HG03460 (cell line): ENCODE data around the gene SNAP91.
"Not testable (repeated sequence)": the region's sequence is repeated elsewhere in the genome, so short reads cannot be mapped to it uniquely, and the experiment has no call there.

Source experiments
- ATAC-seq: cut with Tn5 transposase; IDR thresholded peaks from one replicate; pipeline ENCODE4 v1.9.1; 2021; ENCODE audit not compliant: unreplicated experiment

Gene SNAP91

DNA sequence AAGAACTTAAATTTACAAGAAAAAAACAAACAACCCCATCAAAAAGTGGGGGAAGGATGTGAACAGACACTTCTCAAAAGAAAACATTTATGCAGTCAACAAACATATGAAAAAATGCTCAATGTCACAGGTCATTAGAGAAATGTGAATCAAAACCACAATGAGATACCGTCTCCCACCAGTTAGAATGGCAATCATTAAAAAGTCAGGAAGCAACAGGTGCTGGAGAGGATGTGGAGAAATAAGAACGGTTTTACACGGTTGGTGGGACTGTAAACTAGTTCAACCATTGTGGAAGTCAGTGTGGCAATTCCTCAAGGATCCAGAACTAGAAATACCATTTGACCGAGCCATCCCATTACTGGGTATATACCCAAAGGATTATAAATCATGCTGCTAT, 157.2 kb downstream of the SNAP91 start:
- not testable (repeated sequence) for ATAC-seq

DNA sequence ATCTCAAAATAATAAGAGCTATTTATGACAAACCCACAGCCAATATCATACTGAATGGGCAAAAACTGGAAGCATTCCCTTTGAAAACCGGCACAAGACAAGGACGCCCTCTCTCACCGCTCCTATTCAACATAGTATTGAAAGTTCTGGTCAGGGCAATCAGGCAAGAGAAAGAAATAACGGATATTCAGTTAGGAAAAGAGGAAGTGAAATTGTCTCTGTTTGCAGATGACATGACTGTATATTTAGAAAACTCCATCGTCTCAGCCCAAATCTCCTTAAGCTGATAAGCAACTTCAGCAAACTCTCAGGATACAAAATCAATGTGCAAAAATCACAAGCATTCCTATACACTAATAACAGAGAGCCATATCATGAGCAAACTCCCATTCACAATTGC, 158.4 kb downstream of the SNAP91 start:
- not testable (repeated sequence) for ATAC-seq

DNA sequence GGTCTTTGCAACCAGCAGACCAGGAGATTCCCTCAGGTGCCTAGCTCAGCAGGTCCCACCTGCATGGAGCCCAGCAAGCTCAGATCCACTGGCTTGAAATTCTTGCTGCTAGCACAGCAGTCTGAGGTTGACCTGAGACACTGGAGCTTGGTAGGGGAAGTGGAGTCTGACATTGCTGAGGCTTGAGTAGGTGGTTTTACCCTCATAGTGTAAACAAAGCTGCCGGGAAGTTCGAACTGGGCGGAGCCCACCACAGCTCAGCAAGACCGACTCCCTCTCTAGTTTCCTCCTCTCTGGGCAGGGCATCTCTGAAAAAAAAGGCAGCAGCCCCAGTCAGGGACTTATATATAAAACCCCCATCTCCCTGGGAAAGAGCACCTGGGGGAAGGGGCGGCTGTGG, 162.3 kb downstream of the SNAP91 start:
- no peak for ATAC-seq

DNA sequence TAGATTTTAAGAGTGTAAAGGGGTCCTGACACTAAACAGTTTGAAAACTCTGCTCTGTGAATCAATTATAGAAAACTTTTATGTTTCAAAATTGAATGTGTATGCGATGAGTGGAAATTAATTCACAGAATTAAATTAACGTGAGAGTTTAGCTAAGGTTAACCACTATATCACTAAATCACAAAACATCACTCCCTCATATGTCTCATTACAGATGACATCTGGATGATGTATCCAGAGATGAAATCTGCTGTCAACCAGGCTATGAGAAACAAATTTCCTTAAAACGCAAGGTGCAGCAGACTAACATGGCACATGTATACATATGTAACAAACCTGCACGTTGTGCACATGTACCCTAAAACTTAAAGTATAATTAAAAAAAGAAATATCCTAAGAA, 169.2 kb downstream of the SNAP91 start:
- no peak for ATAC-seq

DNA sequence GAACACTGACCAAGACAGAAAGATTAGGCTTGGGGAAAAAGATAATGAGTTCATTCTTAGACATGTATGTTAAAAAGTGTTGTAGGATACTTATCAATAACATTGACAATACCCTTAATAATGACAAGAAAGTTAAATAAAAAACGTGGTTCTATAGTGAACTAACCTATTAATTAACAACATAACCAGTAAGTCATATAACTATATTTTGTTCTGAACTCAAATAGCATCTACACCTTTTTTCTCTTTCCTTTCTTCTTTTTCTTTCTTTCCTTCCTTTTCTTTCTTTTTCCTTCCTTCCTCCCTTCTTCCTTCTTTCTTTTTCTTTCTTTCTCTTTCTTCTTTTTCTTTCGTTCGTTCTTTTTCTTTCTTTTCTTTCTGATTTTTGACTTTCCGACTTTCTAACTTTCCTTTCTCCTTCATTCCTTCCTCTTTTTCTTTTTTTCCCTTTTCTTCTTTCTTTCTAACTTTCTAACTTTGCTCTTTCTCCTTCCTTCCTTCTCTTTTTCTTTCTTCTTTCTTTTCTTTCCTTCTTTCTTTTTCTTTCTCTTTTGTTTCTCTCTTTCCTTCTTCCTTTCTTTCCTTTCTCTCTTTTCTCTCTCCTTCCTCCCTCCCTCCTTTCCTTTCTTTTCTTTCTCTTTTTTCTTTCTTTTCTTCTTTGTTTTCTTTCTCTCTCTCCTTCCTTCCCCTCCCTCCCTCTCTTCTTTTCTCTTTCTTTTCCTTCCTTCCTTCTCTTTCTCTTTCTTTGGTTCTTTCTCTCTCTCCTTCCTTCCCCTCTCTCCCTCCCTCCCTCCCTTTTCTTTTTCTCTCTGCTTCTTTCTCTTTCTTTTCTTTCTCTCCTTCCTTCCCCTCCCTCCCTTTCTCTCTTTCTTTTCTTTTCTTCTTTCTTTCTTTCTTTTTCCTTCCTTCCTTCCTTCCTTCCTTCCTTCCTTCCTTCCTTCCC, 172.0 kb downstream of the SNAP91 start:
- ATAC-seq = no peak

DNA sequence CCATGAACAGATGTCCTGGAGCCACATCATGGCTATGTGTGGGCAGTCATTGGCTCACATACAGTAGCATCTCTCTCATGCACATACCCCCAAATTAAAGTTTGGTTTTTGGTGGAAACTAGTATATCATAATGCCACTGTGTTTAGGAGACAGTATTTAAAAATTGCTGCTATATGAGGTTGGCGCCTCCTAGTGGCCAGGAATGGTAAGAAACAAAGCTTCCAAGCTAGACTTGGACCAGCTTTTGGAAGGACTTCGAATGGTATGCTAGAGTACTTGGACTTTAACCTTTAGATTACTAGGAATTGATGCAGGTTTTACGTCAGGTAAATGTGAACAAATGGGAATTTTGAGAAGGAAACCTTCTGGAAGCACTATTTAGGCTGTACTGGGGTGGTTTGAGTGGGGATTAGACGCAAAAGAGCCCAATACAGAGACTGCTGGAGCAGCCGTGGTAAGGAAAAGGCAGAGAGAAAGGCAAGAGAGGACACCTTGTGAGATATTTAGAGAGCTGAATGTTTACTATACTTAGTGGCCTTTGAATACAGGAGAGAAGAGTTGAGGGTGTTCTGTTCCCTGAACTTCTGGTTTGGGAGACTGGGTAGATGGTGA, 172.8 kb downstream of the SNAP91 start:
- ATAC-seq = peak; percentile 80

DNA sequence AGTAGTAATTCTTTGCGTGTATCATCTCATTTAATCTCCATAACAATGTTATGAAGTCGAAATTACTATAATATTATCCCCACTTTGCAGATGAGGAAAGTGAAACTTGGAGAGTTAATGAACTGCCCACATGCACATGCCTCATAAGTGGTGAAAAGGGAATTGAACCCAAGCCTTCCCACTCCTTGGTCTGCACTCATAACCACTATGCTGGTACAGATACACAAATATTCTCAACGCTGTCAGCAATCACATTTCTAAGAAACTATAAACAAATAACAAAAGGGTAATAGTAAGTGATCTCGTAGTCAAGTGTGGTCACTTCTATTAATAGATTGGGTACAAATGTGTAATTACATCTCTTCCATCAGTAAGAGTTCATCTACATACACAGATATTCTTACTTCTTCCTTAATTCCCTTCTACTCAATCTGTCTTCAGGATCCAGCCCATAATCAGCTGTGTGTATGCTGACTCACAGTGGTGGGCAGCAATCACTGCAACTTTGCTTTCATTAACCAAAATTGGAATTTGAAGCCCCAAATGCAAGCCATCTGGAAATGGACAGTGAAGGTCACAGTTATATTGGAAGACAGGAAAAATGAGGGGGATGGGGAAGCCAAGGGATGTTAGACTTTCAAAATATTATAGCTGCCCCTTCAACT, 190.0 kb downstream of the SNAP91 start:
- no peak for ATAC-seq

DNA sequence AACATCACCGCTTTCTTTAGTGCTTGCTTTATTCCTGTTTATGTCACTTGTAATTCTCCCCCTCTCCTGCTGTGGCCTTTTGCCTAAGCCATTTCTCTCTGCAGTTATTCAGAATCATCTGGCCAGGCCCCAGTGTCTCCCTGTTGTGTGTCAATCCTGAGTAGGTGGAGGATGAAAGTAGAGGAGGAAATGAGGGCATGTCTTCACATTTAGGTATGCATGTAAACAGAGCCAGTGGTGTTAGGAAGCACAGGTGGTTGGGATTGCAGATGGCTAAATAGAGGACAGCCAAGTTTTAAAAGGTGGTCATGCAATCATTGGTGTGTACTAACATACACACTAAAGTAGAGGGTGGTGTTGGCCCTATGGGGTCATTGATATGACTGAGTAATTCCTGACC, 191.4 kb downstream of the SNAP91 start:
- no peak for ATAC-seq

DNA sequence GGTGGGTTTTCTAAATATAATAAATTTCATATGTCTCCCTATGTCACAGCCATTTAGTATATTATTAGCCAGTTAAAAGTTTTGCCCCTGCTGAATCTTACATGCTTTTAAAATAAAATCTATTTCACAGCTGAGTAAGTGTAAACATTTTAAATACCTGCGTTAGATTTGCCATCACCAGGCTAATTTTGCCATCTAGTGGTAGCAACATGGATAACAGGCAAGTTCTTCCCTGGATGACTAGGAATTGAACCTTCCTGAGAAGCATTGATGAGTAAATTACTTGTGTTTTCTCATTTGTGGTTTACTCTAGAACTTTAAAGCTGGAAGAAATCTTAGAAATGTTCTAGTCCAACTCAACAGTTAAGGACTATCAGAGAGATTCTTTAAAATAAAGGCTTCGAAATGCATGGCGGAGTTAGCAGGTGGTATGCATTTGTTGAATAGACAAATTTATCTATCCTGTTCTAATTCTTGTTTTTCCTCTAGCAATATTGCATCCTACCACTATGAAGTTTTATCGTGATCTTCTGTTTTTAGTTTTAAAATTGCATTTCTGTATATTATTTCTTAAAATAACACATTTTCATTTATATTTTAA, 193.9 kb downstream of the SNAP91 start:
- ATAC-seq = no peak

DNA sequence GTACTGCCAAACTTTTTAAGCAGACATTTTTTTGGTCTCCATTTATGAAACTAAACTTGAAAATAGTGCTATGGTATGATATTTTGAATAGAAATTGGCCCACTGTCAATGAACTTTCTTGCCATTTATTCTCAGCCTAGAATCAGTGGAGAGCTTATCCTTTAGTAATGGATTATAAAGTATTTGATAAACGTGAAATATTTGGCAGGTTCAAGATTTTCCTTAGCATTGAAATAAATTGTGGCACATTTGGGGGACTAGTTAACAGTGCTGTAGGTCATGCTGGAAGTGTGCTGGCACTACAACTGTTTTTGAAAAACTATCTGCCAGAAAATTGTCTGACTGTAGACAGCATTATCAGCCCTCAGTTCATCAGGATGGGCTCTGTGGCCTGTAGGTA, 194.4 kb downstream of the SNAP91 start:
- no peak for ATAC-seq

DNA sequence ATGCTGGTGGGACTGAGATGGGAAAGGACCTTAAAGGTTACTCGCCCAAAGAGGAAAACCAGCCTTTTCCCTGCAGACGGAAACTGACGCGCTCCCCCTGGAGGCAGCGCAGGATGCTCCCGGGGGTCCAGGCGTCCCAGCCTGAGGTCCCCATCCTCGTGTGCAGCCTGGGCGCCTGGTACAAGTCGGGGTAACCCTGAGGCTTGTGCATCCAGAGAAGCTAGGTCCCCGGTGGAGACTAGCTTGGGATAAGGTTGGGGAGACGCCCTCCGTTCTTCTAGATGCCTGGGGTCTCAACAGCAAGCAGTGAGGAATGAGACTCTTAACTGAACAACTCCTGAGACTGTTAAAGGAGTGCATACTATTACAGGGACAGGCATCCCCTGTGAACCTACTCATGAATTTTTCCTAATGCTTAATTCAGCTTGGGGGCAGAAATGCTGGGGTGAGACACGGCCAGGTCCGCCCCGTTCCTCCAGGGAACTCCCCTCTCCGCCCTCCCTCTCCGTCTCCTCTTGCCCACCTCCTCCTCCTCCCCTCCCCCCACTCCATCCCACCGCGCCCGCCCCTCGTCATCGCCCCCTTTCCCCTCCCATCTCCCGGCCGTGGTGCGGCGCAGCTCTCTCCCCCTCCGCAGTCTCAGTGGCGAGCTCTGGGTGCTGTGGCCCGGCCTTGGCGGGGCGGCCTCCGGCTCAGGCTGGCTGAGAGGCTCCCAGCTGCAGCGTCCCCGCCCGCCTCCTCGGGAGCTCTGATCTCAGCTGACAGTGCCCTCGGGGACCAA, 196.8 kb downstream of the SNAP91 start, which contains the start of gene PRSS35:
Gene PRSS35 (plus strand): TSS at position 634 of the 781 bp plus-strand sequence. CDS start 10,908 bp downstream, outside the sequence.
- no peak for ATAC-seq

DNA sequence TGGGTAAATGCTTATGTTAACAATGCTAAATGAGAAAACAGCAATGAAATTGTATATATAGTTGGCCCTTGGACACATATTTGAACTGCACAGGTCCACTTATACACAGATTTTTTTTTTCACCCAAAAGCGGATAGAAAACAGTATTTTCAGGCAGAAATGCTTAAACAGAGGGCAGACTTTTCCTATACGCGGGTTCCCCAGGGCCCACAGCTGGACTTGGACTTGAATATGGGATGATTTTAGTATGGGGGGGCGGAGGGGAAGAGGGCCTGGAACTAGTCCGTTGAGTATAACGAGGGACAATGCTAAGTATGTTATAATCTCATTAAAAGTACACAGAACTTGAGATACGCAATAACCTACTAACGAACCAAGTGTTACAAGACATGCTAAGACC, 197.6 kb downstream of the SNAP91 start:
- ATAC-seq = no peak

DNA sequence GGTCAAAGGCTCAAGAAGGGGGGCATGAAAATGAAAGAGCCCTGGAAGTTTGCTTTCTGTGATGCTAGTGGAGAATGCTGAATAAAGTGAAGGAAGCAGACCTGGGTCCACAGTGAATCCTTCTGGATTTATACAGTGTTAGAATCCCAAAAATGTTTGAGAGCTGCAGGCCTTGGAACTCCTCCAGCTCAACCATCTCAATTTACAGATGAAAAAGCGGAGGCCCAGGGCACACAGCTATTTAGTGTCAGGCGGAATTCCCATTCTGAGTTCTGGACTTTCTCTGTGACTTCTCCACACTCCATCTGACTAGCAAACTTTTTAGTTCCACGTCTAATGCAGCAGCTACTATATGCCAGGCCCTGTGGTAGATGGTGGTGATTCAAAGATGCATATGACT, 198.1 kb downstream of the SNAP91 start:
- ATAC-seq = no peak

DNA sequence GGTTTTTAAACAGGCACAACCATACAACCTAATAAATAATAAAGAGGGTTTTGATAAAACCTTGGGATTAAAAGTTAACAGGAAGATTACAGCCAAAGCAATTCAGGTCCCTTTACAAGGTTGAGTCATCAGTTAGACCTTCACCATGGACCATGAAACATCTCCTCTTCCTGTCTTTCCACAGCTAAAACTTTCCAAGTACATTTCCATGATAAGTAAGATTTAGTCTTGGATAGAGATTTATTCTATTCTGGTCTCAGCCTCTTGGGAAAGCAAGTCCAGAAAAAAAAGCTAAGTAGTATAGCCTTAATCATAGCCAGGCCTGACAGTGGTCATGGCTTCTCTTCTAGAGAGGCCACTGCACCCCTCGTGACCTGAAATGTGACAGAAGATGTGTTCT, 199.5 kb downstream of the SNAP91 start:
- no peak for ATAC-seq

DNA sequence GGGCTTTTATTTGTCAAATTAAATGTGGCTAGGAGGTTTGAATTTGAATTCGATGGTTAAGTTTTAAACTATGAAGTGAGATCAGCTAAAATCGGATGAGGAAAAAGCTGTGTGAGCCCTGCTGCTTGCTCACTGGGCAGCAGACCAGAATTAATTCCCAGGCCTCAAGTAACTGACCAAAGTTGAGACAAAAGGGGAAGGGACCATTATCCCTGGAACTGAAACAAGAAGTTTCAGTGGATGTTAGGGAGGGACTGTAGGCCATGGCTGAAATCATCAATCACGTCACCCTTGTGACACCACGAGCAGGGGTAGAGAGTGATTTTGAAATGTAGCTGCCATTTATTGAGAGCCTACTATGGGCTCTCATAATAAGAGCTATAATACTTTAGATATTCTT, 203.5 kb downstream of the SNAP91 start:
- ATAC-seq = no peak
